Gastrocnemius medialis (tissue), 4 donors: ENCODE results near the gene NFILZ. TPM values are rescaled to one million over a fixed set of nuclear protein-coding genes. Genes with fewer than 3 reads are reported as not detected.

Experiments used
- ATAC-seq, 2 donors: fragments of 150-250 bp; one replicate each; pipeline ENCODE4 v1.9.1; 2016
- DNase-seq, 2 donors: peaks; one replicate each; pipeline ENCODE4 v3.0.0-alpha.2; 2019
- H3K27ac ChIP-seq, 4 donors: fragments of 200-600 bp; sonication (generic); 1 replicate in 1 of 4; 2 replicates in 3 of 4; pipeline ENCODE4 v1.5.1; 2016 to 2018; ENCODE audit warnings: mild to moderate bottlenecking in 2 of 4, moderate library complexity in 1 of 4
- H3K27me3 ChIP-seq, 3 donors: fragments of 200-600 bp; sonication (generic) in 2 of 3; 1 replicate in 1 of 3; 2 replicates in 2 of 3; pipeline versions ENCODE4 v1.5.1 to v1.6.0; 2016 to 2019; ENCODE audit warnings: mild to moderate bottlenecking in 1 of 3, moderate library complexity in 1 of 3
- H3K36me3 ChIP-seq, 2 donors: fragments of 200-600 bp; sonication (generic) in 1 of 2; one replicate each; pipeline ENCODE4 v1.5.1; 2017 to 2018
- H3K4me1 ChIP-seq, 2 donors: fragments of 200-600 bp; sonication (generic) in 1 of 2; one replicate each; pipeline ENCODE4 v1.5.1; 2016 to 2017; ENCODE audit warnings: mild to moderate bottlenecking in 2 of 2
- H3K4me3 ChIP-seq, 4 donors: fragments of 200-600 bp; sonication (generic) in 3 of 4; 1 replicate in 1 of 4; 2 replicates in 3 of 4; pipeline ENCODE4 v1.5.1; 2016 to 2019; ENCODE audit warnings: mild to moderate bottlenecking in 2 of 4
- H3K9me3 ChIP-seq, 3 donors: fragments of 200-600 bp; sonication (generic) in 2 of 3; 1 replicate in 1 of 3; 2 replicates in 2 of 3; pipeline ENCODE4 v1.5.1; 2016 to 2019
- POLR2A ChIP-seq, 2 donors: fragments of 450-650 bp; IDR thresholded peaks; one replicate each; pipeline ENCODE4 v1.6.1; 2017; ENCODE audit warnings: antibody characterized with exemption in 2 of 2, mild to moderate bottlenecking in 2 of 2, moderate library complexity in 2 of 2
- in situ Hi-C, 4 donors: fragments of 200-750 bp; cut with MboI; loops; one replicate each; pipeline versions ENCODE4 v1.15.0 to v1.8.0; 2017; ENCODE audit warnings: low sequenced_read_pairs in 4 of 4
- intact Hi-C: fragments of 100-400 bp; cut with DNase I; formaldehyde crosslinking; loops from one replicate; pipeline ENCODE4 v1.15.1; 2023; ENCODE audit warnings: low total_unique reads
- total RNA-seq, 4 donors: library from RNA; depleted of rRNA; stranded (reverse); fragments of >200 nt; gene quantifications; one replicate each; pipeline versions ENCODE4 v1.1.0 to v1.2.3, GENCODE V29; 2016
- TF ChIP-seq, protein P1 (sequence below), 5 experiments: fragments of 450-650 bp in 3 of 5; fragments of 200-600 bp in 2 of 5; sonication (generic) in 2 of 5; IDR thresholded peaks in 4 of 5; conservative IDR thresholded peaks in 1 of 5; 1 replicate in 4 of 5; 2 replicates in 1 of 5; pipeline ENCODE4 v1.5.1; 2016 to 2019; ENCODE audit warnings: antibody characterized with exemption in 5 of 5, mild to moderate bottlenecking in 3 of 5, moderate library complexity in 3 of 5

The NFILZ gene
- total RNA-seq, 4 donors from 2014 or later = not detected

DNA sequence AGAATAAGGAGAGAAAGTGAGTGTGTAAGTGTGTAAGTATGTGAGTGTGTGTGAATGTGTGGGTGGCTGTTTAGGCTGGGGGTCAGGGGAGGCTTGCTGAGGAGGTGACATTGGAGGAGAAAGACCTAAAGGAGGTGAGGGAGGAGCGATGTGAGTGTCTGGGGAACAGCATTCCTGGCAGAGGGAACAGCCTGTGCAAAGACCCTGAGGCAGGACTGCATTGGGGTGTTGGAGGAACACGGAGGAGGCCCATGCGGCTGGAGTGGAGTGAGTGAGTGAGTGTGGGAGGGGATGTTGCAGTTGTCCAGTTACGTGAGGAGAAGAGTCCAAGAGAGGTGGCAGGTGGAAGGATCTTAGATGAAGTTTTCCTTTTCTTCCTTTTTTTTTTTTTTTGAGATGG is 31.8 kb downstream of the NFILZ start:
- intact Hi-C loops = no loop called here
- Histone ChIP-seq H3K4me1 (no peaks in the 10 kb centered on the region), H3K4me3 (no peak overlapping the region), H3K9me3 (no peaks in the 10 kb centered on the region), H3K27me3 (no peaks in the 10 kb centered on the region), H3K36me3 (no peaks in the 10 kb centered on the region), H3K27ac (no peak overlapping the region)
- in situ Hi-C loops = loop anchor here in 1 of 4 donors (25.0 kb wide), 1 partner anchor 425 kb away; the partner anchor contains the start of gene OR1M1
- ATAC-seq (no peak), DNase-seq (no peak)
- TF ChIP-seq POLR2A (IDR thresholded peaks at IDR 0.05) = no peak
- TF ChIP-seq, protein P1, sequence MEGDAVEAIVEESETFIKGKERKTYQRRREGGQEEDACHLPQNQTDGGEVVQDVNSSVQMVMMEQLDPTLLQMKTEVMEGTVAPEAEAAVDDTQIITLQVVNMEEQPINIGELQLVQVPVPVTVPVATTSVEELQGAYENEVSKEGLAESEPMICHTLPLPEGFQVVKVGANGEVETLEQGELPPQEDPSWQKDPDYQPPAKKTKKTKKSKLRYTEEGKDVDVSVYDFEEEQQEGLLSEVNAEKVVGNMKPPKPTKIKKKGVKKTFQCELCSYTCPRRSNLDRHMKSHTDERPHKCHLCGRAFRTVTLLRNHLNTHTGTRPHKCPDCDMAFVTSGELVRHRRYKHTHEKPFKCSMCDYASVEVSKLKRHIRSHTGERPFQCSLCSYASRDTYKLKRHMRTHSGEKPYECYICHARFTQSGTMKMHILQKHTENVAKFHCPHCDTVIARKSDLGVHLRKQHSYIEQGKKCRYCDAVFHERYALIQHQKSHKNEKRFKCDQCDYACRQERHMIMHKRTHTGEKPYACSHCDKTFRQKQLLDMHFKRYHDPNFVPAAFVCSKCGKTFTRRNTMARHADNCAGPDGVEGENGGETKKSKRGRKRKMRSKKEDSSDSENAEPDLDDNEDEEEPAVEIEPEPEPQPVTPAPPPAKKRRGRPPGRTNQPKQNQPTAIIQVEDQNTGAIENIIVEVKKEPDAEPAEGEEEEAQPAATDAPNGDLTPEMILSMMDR (IDR thresholded peaks at IDR 0.05 in 4 of 5, conservative IDR thresholded peaks at IDR 0.05 in 1 of 5) = no peak

DNA sequence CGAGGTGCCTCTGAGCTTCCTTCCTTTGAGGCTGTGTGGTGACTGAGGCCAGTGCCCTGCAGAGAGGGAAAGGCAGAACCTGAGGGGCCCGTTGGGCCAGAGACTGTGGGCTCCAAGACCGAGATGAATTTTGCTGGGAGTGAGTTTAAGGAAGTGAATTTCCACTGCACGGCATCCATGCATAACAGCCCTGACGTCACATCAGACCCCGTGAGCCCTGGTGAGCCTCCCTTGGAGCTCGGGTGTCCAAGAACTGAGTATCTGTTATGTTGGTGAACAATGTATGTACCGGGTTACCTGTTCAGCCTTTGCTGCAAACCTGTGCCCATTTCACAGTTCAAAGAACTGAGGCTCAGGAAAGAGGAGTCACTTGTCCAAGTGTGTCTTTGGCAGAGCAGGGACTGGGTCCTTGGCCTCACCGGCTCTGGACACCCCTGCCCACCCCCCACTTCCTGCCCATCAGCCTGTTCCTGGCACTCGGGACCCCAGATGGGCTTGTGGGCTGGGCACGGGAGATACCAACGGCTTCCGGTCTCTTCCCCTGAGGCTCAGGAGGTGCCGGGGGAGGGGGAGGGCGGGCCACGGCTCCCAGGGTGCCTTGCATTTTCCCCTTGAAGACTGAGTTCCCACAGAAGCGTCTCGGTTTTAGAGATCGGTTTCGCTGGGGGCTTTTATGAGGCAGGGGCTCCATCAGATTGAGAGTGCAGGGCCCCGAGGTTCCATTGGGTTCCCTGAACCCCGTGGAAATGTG is 33.7 kb downstream of the NFILZ start:
- H3K27me3 ChIP-seq = no peaks in the 10 kb centered on the region
- H3K27ac ChIP-seq = no peak overlapping the region
- in situ Hi-C loops = loop anchor here in 1 of 4 donors (25.0 kb wide), 1 partner anchor 423 kb away; the partner anchor contains the start of gene OR1M1
- DNase-seq (no peak), ATAC-seq (no peak)
- intact Hi-C loops = no loop called here
- TF ChIP-seq, protein P1 (IDR thresholded peaks at IDR 0.05 in 4 of 5, conservative IDR thresholded peaks at IDR 0.05 in 1 of 5) = no peak
- TF ChIP-seq POLR2A (IDR thresholded peaks at IDR 0.05) = no peak
- no peak overlapping the region for H3K4me3 ChIP-seq
- no peaks in the 10 kb centered on the region for H3K36me3 ChIP-seq
- no peaks in the 10 kb centered on the region for H3K9me3 ChIP-seq
- no peaks in the 10 kb centered on the region for H3K4me1 ChIP-seq

DNA sequence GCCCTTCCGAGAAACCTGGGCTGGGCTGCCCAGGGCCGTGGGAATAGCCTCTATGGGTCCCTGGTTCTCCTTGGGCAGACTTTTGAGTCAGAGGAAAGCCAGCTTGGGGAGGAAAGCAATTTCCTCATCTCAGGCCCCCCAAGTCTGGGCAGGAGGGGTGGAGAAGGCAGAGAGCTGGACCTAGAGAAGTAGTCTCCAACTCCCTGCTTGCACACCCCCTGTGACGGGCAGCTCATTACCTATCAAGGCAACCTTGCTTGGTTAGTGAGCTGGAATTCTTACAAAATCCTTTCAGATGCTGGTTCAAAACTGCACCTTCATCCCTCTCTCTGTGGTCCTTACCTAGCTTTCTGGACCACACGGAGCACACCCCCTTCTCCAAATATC is 34.2 kb downstream of the NFILZ start:
- TF ChIP-seq POLR2A (IDR thresholded peaks at IDR 0.05) = no peak
- TF ChIP-seq, protein P1 (IDR thresholded peaks at IDR 0.05 in 4 of 5, conservative IDR thresholded peaks at IDR 0.05 in 1 of 5) = no peak
- in situ Hi-C loops = loop anchor here in 1 of 4 donors (25.0 kb wide), 1 partner anchor 423 kb away; the partner anchor contains the start of gene OR1M1
- ATAC-seq (no peak), DNase-seq (no peak)
- no peaks in the 10 kb centered on the region for H3K27me3 ChIP-seq
- no peaks in the 10 kb centered on the region for H3K9me3 ChIP-seq
- intact Hi-C loops = no loop called here
- no peaks in the 10 kb centered on the region for H3K36me3 ChIP-seq
- H3K4me3 ChIP-seq = no peak overlapping the region
- H3K27ac ChIP-seq = no peak overlapping the region
- H3K4me1 ChIP-seq = no peaks in the 10 kb centered on the region

DNA sequence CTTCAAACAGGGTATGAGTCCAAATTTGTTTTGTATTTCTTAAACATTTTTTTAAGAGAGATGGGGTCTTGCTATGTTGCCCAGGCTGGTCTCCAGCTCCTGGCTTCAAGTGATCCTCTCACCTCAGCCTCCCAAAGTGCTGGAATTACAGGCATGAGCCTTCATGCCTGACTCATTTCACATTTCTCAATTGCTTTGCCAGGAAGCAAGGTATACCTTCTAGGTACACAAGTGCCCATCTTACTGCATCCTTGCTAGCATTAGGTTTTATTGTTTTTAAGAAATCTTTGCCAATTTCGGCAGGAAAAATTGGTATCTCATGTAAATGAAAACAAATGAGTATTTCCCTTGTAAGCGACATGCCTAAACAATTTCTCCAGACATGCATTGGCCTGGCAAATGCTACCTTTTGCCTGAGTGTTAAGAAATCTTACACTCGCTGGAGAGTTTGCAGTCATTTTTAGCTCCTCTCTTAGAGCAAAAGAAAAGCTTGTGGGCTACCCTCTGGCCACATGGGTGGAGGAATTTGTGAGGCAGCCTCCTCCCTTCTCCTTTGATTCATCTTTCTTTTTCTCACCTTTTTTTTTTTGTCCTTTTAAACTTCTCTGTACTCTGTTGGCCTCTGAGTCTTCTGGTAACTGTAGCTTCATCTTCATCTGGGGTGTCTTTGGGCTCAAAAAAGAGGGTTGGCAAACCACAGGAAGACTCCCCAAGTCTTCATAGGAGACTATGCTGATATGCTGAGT is 35.2 kb downstream of the NFILZ start:
- Histone ChIP-seq H3K4me1 (no peaks in the 10 kb centered on the region), H3K4me3 (no peak overlapping the region), H3K36me3 (no peaks in the 10 kb centered on the region), H3K9me3 (no peaks in the 10 kb centered on the region), H3K27me3 (no peaks in the 10 kb centered on the region), H3K27ac (no peak overlapping the region)
- DNase-seq (no peak), ATAC-seq (no peak)
- TF ChIP-seq, protein P1 (IDR thresholded peaks at IDR 0.05 in 4 of 5, conservative IDR thresholded peaks at IDR 0.05 in 1 of 5) = no peak
- TF ChIP-seq POLR2A (IDR thresholded peaks at IDR 0.05) = no peak
- in situ Hi-C loops = loop anchor here in 1 of 4 donors (25.0 kb wide), 1 partner anchor 422 kb away; the partner anchor contains the start of gene OR1M1
- intact Hi-C loops = no loop called here
